Measurements from ENCODE around the gene PPM1D.
"Not testable (repeated sequence)": the region's sequence is repeated elsewhere in the genome, so short reads cannot be mapped to it uniquely, and the experiment has no call there.

PPM1D gene

GRCh38 chr17:60614247-60614646, 14.3 kb downstream of the PPM1D start:
- not testable (repeated sequence) for DNase-seq (ENCODE audit: low read depth in 1 of 2, low spot score in 1 of 2); H3K27me3 ChIP-seq (ENCODE audit: insufficient read depth, poor library complexity, severe bottlenecking)

GRCh38 chr17:60615108-60615507, 15.1 kb downstream of the PPM1D start:
- TF ChIP-seq SPI1 (IDR thresholded peaks at IDR 0.05; ENCODE audit: borderline replicate concordance, low read depth) (no peak), GABPA (IDR thresholded peaks at IDR 0.05; ENCODE audit: low read depth) (no peak), CTCF (IDR thresholded peaks at IDR 0.05; ENCODE audit: insufficient read depth, low read length) (no peak), REST (IDR thresholded peaks at IDR 0.05; ENCODE audit: insufficient replicate concordance, low read depth) (no peak), POLR2AphosphoS5 (IDR thresholded peaks at IDR 0.05; ENCODE audit: low read depth) (no peak)

More at GRCh38 chr17:60614247-60614646, 14.3 kb downstream of the PPM1D start:
- not testable (repeated sequence) for H3K4me3 ChIP-seq (replicated peaks; ENCODE audit: insufficient read depth, low read length); H3K27ac ChIP-seq (replicated peaks)

GRCh38 chr17:60615840-60616239, 15.8 kb downstream of the PPM1D start:
- no peak overlapping the region for H3K27ac ChIP-seq (replicated peaks)
- no peak overlapping the region for H3K4me3 ChIP-seq (replicated peaks; ENCODE audit: insufficient read depth, low read length)
- H3K27me3 ChIP-seq (ENCODE audit: insufficient read depth, poor library complexity, severe bottlenecking), result no peaks in the 10 kb centered on the region
- TF ChIP-seq GABPA (IDR thresholded peaks at IDR 0.05; ENCODE audit: low read depth) (no peak), POLR2AphosphoS5 (IDR thresholded peaks at IDR 0.05; ENCODE audit: low read depth) (no peak), REST (IDR thresholded peaks at IDR 0.05; ENCODE audit: insufficient replicate concordance, low read depth) (no peak), SPI1 (IDR thresholded peaks at IDR 0.05; ENCODE audit: borderline replicate concordance, low read depth) (no peak), CTCF (IDR thresholded peaks at IDR 0.05; ENCODE audit: insufficient read depth, low read length) (no peak)
- no peak for DNase-seq (ENCODE audit: low read depth in 1 of 2, low spot score in 1 of 2)

More at GRCh38 chr17:60615108-60615507, 15.1 kb downstream of the PPM1D start:
- H3K4me3 ChIP-seq (replicated peaks; ENCODE audit: insufficient read depth, low read length), result no peak overlapping the region
- no peak for DNase-seq (ENCODE audit: low read depth in 1 of 2, low spot score in 1 of 2)
- H3K27ac ChIP-seq (replicated peaks), result no peak overlapping the region
- H3K27me3 ChIP-seq (ENCODE audit: insufficient read depth, poor library complexity, severe bottlenecking), result no peaks in the 10 kb centered on the region

GRCh38 chr17:60618080-60618479, 18.1 kb downstream of the PPM1D start:
- Histone ChIP-seq H3K27me3 (ENCODE audit: insufficient read depth, poor library complexity, severe bottlenecking) (no peaks in the 10 kb centered on the region), H3K4me3 (replicated peaks; ENCODE audit: insufficient read depth, low read length) (no peak overlapping the region), H3K27ac (replicated peaks) (no peak overlapping the region)
- TF ChIP-seq REST (IDR thresholded peaks at IDR 0.05; ENCODE audit: insufficient replicate concordance, low read depth) (no peak), CTCF (IDR thresholded peaks at IDR 0.05; ENCODE audit: insufficient read depth, low read length) (no peak), GABPA (IDR thresholded peaks at IDR 0.05; ENCODE audit: low read depth) (no peak), SPI1 (IDR thresholded peaks at IDR 0.05; ENCODE audit: borderline replicate concordance, low read depth) (no peak), POLR2AphosphoS5 (IDR thresholded peaks at IDR 0.05; ENCODE audit: low read depth) (no peak)
- DNase-seq (ENCODE audit: low read depth in 1 of 2, low spot score in 1 of 2), result no peak
